Stimulated activated CD4-positive, alpha-beta T cell treated with anti-CD3 and anti-CD28 coated beads, Interleukin-12 subunit alpha, Interleukin-12 subunit beta, amount 100 ng/mL, for 4 hours (primary cell): ENCODE data around the gene MUC5AC.
"Not testable (repeated sequence)": the region's sequence is repeated elsewhere in the genome, so short reads cannot be mapped to it uniquely, and the experiment has no call there.

ENCODE experiments used
- DNase-seq: peaks from one replicate; pipeline ENCODE4 v3.0.0-alpha.2; 2020

Gene MUC5AC

GRCh38 chr11:1157645-1158591 lies at the start of gene MUC5AC:
MUC5AC (plus strand) TSS chr11:1157953; CDS start chr11:1158000, 47 bp downstream.
- DNase-seq, result no peak

GRCh38 chr11:1108246-1108900 lies 49.4 kb upstream of the MUC5AC start:
- DNase-seq, result no peak

GRCh38 chr11:1109101-1109917 lies 48.4 kb upstream of the MUC5AC start:
- no peak for DNase-seq

GRCh38 chr11:1109918-1110705 lies 47.6 kb upstream of the MUC5AC start:
- no peak for DNase-seq

GRCh38 chr11:1111545-1112212 lies 46.1 kb upstream of the MUC5AC start:
- no peak for DNase-seq

- no peak for DNase-seq
Observed at GRCh38 chr11:1112351-1113191, 45.2 kb upstream of the MUC5AC start.

- DNase-seq, result no peak
Observed at GRCh38 chr11:1113405-1114201, 44.1 kb upstream of the MUC5AC start.

GRCh38 chr11:1115292-1115691 lies 42.5 kb upstream of the MUC5AC start:
- not testable (repeated sequence) for DNase-seq

GRCh38 chr11:1116104-1116503 lies 41.6 kb upstream of the MUC5AC start:
- DNase-seq, result no peak

GRCh38 chr11:1116666-1117390 lies 40.9 kb upstream of the MUC5AC start:
- no peak for DNase-seq

- no peak for DNase-seq
Observed at GRCh38 chr11:1117992-1118391, 39.8 kb upstream of the MUC5AC start.

- DNase-seq, result no peak
Observed at GRCh38 chr11:1118755-1119603, 38.8 kb upstream of the MUC5AC start.

GRCh38 chr11:1119604-1120146 lies 38.1 kb upstream of the MUC5AC start:
- DNase-seq, result no peak

- DNase-seq, result no peak
Observed at GRCh38 chr11:1120532-1121330, 37.0 kb upstream of the MUC5AC start.

- no peak for DNase-seq
Observed at GRCh38 chr11:1121331-1121812, 36.4 kb upstream of the MUC5AC start.

GRCh38 chr11:1121813-1122663 lies 35.7 kb upstream of the MUC5AC start:
- DNase-seq, result no peak
